PC-9 (cell line): Measurements from ENCODE around the gene OCSTAMP.

Experiments
- CTCF ChIP-seq: fragments of 200-600 bp; sonication (generic); conservative IDR thresholded peaks from 2 replicates; pipeline ENCODE4 v1.6.1; 2017; ENCODE audit warnings: mixed run types, antibody characterized with exemption, mild to moderate bottlenecking, moderate library complexity
- EZH2 ChIP-seq: fragments of 200-600 bp; sonication (generic); IDR thresholded peaks from 2 replicates; pipeline ENCODE4 v1.8.0; 2017; ENCODE audit warnings: antibody characterized with exemption, low read depth

DNA sequence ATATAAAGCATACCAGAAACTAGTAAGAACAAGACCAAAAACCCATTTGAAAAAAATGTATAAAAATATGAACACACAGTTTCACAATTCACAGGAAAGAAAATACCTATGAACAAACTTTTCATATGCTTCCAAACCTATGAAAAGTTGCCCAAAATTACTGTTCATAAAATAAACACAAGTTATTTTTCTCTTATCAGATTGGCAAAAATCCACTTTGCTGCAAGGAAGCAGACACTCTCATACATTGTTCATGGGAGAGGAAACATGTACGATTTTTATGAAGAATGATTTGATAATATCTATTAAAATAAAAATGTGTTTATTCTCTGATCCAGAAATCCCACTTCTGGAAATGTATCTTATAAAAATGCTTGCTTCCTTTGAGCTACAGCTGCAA is 40.0 kb upstream of the OCSTAMP start:
- no peak for TF ChIP-seq CTCF
- TF ChIP-seq EZH2: no peak
